GM19467 (cell line): ENCODE results near the gene USP32.
"Not testable (repeated sequence)": the region's sequence is repeated elsewhere in the genome, so short reads cannot be mapped to it uniquely, and the experiment has no call there.

Experiments used
- ATAC-seq: cut with Tn5 transposase; IDR thresholded peaks from one replicate; pipeline ENCODE4 v1.9.1; 2021; ENCODE audit warnings: mild to moderate bottlenecking, moderate library complexity; ENCODE audit not compliant: unreplicated experiment

USP32 gene, protein sequence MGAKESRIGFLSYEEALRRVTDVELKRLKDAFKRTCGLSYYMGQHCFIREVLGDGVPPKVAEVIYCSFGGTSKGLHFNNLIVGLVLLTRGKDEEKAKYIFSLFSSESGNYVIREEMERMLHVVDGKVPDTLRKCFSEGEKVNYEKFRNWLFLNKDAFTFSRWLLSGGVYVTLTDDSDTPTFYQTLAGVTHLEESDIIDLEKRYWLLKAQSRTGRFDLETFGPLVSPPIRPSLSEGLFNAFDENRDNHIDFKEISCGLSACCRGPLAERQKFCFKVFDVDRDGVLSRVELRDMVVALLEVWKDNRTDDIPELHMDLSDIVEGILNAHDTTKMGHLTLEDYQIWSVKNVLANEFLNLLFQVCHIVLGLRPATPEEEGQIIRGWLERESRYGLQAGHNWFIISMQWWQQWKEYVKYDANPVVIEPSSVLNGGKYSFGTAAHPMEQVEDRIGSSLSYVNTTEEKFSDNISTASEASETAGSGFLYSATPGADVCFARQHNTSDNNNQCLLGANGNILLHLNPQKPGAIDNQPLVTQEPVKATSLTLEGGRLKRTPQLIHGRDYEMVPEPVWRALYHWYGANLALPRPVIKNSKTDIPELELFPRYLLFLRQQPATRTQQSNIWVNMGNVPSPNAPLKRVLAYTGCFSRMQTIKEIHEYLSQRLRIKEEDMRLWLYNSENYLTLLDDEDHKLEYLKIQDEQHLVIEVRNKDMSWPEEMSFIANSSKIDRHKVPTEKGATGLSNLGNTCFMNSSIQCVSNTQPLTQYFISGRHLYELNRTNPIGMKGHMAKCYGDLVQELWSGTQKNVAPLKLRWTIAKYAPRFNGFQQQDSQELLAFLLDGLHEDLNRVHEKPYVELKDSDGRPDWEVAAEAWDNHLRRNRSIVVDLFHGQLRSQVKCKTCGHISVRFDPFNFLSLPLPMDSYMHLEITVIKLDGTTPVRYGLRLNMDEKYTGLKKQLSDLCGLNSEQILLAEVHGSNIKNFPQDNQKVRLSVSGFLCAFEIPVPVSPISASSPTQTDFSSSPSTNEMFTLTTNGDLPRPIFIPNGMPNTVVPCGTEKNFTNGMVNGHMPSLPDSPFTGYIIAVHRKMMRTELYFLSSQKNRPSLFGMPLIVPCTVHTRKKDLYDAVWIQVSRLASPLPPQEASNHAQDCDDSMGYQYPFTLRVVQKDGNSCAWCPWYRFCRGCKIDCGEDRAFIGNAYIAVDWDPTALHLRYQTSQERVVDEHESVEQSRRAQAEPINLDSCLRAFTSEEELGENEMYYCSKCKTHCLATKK (N-terminal part only)

DNA sequence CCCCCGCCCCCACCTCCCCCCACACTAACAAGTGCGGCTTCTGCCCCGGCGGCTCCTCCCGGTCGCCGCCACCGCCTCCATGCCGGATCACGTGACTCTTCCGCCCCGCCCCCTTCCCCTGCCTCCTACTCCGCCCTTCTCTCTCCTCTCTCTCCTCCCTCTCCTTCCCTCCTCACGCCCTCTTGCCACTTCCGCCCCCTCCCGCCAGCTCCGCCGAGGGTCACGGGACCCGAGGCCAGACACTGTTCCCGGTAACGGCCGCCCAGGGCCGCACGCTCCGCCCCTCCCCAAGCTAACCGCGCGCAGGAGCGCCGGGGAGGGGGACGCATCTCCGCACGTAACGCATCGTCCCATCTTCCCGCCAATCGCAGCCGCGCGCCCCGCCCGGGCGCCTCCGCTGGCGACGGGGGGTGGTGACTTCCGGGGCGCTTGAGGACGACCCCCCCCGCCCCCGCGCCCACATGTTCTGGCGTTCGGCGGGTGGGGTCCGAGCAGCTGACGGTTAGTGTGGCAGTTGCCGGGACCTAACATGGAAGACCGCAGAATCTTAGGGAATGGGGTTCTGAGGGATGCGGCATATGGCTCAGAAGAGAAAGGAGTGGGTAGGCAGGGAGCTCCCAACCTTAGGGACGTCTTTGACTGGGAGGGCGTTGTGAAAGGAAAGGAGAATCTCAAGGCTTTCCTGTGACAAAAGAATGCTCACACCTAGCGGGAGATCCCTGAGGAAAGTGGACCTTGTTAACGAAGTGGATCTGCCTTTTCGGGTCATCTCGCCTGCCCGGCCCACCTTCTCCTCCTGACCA is at the start of gene USP32:
USP32 (minus strand) TSS at position 92 of the 803 bp plus-strand sequence. CDS start 194 bp downstream, outside the sequence.
- ATAC-seq, result peak; percentile 86

DNA sequence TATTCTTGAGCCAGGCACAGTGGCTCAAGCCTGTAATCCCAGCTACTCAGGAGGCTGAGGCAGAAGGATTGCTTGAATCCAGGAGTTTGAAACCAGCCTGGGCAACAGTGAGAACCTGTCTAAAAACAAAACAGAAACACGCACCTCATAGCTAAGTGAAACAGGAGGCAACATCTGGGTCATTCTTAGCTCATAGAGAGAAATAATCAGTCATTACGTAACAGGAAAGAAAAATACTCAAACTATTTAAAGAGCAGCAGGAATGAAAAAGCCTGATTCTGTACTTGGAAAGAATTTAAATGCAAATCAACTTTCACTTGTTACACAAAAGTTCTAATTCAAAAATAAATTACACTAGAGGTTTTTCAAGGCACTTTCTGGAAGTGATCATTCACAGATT is 47.6 kb upstream of the USP32 start:
- ATAC-seq, result no peak

DNA sequence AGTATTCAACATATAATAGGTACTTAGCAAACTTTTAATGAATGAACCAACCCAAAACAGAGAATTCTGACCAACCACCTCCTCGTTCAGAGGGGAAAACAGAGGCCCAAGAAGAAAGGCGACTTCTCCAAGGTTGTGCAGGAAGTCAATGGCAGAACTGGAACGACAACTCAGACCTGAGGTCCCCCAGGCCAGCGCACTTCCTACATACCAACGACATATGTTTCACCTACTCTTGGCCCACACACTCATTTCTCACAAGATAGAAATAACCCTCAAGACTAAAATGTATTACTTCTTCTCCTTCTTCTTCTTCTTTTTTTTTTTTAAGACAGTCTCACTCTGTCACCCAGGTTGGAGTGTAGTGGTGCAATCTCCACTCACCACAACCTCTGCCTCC is 44.7 kb upstream of the USP32 start:
- ATAC-seq, result no peak

DNA sequence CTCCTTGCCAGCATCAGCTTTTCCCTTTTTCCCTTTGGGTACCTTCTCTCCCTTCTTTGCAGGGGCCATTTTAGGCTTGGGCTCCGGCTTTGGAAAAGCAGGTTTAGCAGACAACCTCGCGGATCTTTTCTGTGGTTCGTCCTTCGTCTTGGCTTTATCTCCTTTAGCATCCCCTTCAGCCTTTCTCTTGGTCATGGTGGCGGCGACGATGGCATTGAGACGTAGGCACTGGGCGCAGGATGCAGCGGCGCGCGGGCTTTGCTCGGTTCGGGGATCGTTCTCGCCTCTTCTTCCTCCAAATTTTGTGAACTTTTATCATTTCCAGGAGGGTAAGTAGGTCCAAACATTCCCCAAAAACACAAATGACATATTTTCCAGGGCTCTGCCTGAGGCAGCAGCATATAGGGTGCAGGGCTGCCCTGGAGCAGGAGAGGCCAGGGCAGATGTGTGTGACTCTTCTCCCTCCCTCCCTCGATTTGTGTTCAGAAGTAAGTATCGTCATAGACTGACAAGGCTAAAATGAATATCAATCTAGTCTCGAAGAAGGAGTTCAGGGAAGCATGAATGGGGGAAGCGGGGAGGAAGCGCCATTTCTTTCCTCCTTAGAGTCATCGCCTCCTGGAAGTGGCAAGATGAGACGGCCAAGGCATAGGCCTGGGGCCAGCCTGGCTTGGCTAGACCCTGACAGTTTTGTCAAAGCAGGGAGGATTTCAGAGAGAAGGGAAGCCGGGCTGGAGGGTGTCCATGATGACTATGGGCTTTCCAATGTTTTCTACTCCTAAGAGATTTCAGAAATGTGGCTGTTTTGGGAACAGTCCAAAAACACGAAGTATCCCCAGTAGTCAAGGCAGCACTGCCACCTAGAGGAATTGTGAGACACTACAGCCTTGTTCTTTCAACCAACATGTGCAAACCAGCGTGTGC is 43.6 kb upstream of the USP32 start:
- ATAC-seq, result no peak

DNA sequence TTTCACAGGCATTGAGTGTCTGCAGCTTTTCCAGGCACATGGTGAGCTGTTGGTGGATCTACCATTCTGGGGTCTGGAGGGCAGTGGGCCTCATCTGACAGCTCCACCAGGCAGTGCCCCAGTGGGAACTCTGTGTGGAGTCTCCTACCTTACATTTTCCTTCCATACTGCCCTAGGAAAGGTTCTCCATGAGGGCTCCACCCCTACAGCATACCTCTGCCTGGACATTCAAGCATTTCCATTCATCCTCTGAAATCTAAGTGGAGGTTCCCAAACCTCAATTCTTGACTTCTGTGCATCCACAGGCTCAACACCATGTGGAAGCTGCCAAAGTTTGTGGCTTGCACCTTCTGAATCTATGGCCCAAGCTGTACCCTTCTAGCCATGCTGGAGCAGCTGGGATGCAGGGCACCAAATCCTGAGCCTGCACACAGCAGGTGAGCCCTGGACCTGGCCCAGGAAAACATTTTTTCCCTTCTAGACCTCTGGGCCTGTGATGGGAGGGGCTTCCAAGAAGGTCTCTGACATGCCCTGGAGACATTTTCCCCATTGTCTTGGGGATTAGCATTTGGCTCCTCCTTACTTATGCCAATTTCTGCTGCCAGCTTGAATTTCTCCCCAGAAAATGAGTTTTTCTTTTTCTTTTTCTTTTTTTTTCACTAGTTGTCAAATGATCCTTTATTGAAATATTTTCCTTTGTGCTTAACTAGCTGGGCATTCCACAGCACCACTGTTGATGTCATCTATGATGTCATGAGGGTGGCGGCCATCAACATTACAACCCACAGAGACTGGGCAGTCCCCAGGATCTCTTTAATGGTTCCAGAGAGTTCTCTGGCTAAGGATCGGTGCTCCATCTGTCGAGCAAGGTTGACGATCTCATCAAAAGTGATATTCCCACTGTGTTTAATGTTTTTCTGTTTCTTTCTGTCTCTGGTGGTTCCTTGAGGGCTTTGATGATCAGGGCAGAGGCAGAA is 41.4 kb upstream of the USP32 start:
- not testable (repeated sequence) for ATAC-seq

DNA sequence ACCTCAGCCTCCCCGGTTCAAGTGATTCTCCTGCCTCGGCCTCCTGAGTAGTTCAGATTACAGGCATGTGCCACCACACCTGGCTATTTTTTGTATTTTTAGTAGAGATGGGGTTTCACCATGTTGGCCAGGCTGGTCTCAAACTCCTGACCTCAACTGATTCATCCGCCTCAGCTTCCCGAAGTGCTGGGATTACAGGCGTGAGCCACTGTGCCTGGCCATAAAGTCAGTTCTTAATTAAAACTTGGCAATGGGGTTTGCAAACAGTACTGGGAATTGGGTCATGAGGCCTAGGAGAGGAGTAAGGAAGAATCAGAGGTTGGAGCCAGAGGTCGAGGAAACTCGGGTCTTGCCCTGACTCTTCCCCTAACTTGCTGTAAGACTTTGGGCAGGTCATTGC is 38.6 kb upstream of the USP32 start:
- ATAC-seq, result not testable (repeated sequence)

DNA sequence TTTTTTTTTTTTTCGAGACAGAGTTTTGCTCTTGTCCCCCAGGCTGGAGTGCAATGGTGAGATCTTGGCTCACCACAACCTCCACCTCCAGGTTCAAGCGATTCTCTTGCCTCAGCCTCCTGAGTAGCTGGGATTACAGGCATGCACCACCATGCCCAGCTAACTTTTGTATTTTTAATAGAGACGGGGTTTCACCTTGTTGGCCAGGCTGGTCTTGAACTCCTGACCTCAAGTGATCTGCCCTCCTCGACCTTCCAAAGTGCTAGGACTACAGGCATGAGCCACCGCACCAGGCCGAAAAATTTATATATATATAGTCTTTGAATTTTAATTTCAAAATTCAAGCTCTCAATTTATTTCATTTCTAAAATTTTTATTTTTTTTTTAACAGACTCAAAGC is 36.6 kb upstream of the USP32 start:
- ATAC-seq, result not testable (repeated sequence)

DNA sequence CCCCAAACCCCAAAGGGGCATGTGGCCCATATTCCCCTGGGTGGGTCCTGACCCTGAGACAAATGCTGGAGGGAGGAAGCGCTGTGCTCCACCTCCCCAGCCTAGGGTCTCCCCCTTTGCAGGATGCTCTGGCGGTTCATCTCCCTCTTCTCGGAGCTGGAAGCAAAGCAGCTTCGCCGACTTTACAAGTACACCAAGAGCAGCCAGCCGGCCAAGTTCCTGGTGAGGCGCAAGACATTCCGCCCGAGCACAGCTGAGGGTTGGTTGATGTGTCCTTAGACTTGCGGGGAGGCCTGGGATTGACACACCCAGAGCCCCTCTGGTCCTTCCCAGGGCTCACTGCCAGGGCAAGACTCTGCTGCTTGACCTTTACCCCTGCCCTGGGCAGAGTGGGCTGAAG is 34.7 kb upstream of the USP32 start:
- no peak for ATAC-seq

DNA sequence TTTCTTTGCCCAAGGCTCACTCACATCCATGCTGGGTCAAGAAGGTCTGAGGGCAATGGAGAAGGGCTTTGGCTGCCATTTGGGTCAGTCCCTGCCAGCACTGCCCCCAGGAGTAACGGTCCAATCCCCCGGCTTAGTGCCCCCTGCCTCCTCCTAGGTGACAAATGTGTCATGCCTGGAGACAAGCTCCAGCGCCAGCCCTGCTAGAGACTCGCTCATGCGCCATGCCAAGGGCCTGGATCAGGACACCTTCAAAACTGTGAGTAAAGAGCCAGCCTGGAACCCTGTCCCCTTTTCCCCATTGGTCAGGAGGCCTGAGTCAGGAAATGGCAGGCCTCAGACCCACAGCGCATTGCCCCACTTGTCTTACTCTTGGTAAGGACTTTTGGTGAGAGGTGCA is 33.7 kb upstream of the USP32 start:
- ATAC-seq, result no peak

DNA sequence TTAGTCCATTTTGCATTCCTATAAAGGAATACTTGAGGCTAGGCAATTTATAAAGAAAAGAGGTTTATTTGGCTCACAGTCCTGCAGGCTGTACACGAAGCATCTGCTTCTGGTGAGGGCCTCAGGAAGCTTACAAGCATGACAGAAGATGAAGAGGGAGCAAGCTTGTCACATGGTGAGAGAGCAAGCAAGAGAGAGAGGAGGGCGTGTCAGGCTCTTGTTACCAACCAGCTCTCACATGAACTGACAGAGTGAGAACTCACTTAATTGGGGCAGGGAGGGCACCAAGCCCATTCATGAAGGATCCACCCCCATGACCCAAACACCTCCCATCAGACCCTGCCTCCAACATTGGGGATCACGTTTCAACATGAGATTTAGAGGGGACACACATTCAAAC is 31.9 kb upstream of the USP32 start:
- ATAC-seq, result no peak

DNA sequence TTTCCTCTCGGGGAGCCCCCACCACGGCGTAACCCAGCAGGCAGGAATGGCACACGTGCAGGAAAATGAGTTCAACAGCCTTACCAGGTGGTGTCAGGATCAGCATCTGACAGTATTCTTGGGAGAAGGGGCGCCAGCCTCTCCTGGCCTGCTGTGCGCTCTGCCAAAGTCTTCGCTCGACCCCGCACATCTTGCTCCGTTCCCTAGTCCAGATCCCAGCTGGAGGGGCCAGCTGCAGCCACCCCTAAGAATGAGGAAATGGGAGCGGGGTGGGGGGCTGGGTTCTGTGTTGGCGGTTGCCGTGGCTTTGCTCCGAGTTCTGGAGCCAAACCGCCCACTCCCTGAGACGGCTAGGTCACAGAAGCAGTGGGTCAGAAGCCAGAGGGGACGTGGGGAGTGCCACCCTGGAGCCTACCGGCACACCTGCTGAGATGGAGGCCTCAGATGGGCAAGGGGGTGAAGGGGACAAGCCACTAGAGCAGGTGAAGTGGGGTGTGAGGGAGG is 30.3 kb upstream of the USP32 start, which contains the start of gene CHCT1:
CHCT1 (plus strand) TSS at position 328 of the 504 bp plus-strand sequence; CDS start at position 432, 104 bp downstream.
- no peak for ATAC-seq

DNA sequence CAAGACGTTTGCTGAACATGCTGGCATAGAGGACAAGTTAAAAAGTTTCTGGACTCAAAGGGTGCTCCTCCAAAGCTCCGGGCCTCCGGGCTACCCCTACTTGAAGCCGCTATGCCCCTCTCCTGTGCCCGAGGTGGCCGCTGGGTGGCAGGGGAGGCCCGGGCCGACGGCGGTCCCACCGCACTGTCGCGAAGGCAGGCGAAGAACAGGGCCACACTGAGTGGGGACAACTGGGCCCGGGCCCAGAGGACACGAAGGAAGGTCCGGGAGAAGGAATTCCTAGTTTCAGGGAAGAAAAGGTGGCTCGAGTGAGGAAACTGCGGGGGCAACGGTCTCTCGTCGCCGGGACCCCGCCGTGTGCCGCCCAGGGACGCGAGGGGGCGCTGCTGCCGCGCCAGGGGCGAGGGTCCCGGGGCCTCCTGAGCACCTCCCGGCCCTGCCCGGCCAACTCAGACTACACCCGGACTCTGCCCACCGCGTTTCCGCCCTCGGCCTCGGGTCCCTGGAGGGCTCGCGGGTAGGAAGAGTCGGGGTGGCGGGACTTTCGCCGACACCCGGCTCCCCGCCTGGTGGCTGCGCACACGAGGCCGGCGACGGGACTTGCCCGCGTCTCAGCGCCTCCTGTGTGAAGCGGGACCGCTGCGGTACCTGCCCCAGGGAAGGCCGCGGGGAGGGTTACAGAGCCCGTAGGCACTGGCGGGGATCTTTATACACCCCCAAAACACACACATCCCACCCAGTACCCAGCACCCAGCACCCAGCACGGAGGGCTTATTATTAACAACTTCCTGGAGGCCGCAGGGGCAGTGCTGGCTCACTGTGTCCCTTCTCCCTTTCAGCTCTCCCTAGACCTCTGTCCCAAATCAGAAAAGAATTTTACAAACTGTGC is 29.6 kb upstream of the USP32 start:
- ATAC-seq, result peak; percentile 81

DNA sequence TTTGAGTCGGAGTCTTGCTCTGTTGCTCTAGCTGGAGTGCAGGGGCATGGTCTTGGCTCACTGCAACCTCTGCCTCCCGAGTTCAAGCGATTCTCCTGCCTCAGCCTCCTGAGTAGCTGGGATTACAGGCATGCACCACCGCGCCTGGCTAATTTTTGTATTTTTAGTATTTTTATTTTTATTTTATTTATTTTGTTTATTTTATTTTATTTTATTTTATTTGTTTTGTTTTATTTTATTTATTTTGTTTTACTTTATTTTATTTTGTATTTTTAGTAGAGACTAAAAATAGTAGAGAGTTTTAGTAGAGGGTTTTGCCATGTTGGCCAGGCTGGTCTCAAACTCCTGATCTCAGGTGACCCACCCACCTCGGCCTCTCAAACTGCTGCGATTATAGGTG is 27.9 kb upstream of the USP32 start:
- ATAC-seq, result not testable (repeated sequence)

DNA sequence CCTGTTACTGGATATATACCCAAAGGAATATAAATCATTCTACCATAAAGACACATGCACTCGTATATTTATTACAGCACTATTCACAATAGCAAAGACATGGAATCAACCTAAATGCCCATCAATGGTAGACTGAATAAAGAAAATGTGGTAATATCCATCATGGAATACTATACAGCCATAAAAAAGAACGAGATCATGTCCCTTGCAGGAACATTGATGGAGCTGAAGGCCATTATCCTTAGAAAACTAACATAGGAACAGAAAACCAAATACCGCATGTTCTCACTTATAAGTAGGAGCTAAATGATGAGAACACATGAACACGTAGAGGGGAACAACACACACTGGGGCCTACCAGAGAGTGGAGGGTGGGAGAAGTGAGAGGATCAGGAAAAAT is 27.1 kb upstream of the USP32 start:
- ATAC-seq, result not testable (repeated sequence)

DNA sequence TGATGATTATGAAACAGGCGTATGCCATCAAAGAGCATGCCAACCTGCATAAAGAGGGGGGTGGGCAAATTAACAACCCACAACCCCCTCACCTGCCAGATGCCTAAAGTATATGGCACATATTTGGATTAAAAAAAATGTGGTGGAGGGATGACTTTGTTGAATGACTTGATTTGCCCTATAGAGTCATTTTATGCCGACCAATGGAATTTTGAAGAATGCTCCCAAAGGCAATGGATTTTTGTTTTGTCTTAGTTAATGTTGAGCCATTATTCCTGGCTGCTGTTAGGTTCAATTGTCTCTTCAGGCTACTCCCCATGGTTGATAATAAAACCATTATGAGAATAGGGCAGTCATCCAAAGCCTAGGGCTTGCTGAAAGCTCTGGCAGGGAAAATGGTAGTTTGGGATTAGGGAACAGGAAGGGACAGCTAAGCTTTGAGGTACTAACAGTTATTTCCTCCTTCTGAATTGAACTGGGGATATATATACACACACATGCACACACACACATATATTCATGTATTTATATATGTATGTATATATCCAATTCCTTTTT is 24.5 kb upstream of the USP32 start:
- ATAC-seq, result no peak

DNA sequence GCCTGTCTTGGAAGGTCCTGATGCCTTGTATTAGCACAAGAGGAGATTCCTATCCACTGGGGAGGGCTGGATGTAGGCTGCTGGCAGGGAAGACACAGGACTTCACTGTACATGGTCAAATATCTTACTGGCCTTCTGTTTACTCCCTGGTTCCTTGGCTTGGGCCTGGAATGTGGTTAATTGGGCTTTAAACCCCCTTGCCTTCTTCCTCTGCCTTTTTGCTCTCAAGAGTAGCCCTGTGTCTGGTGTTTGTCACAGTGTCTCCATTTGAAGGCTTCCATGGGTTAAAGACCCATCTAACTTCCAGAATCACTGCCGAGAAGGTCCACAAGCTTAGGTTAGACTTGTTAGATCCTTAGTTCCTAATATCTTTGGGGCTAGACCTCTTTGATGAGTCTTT is 23.2 kb upstream of the USP32 start:
- ATAC-seq, result no peak
